ENCODE data around the gene PPP1R11.
A peak's percentile ranks its signal among the peaks of the same experiment; 100 is the strongest.

PPP1R11 gene

GRCh38 chr6:30102414-30102969 is 35.5 kb downstream of the PPP1R11 start:
- TF ChIP-seq ZFP30 (CRISPR knock-in tag; IDR thresholded peaks at IDR 0.05) (no peak), ARNTL (CRISPR knock-in tag; IDR thresholded peaks at IDR 0.05; ENCODE audit: borderline replicate concordance, low read depth) (no peak), TCF4 (CRISPR knock-in tag; IDR thresholded peaks at IDR 0.05; ENCODE audit: borderline replicate concordance) (no peak), GLIS3 (CRISPR knock-in tag; IDR thresholded peaks at IDR 0.05) (no peak), ZNF8 (CRISPR knock-in tag; IDR thresholded peaks at IDR 0.05) (no peak), CSDC2 (CRISPR knock-in tag; IDR thresholded peaks at IDR 0.05) (no peak), SNAI2 (CRISPR knock-in tag; IDR thresholded peaks at IDR 0.05) (no peak), TSHZ2 (CRISPR knock-in tag; IDR thresholded peaks at IDR 0.05) (no peak), PATZ1 (CRISPR knock-in tag; IDR thresholded peaks at IDR 0.05; ENCODE audit: borderline replicate concordance) (no peak), CREB5 (CRISPR knock-in tag; IDR thresholded peaks at IDR 0.05; ENCODE audit: low read depth) (no peak), ESRRG (CRISPR knock-in tag; IDR thresholded peaks at IDR 0.05) (no peak), TOX (CRISPR knock-in tag; IDR thresholded peaks at IDR 0.05; ENCODE audit: borderline replicate concordance) (no peak), PPARA (CRISPR knock-in tag; IDR thresholded peaks at IDR 0.05; ENCODE audit: borderline replicate concordance) (no peak), ZNF70 (CRISPR knock-in tag; IDR thresholded peaks at IDR 0.05) (no peak), CSRNP3 (CRISPR knock-in tag; IDR thresholded peaks at IDR 0.05) (no peak), BACH2 (CRISPR knock-in tag; IDR thresholded peaks at IDR 0.05; ENCODE audit: borderline replicate concordance) (no peak)
- ATAC-seq, result no peak

- TF ChIP-seq ZNF8 (CRISPR knock-in tag; IDR thresholded peaks at IDR 0.05) (no peak), GLIS3 (CRISPR knock-in tag; IDR thresholded peaks at IDR 0.05) (no peak), PPARA (CRISPR knock-in tag; IDR thresholded peaks at IDR 0.05; ENCODE audit: borderline replicate concordance) (no peak), CSDC2 (CRISPR knock-in tag; IDR thresholded peaks at IDR 0.05) (no peak), POU6F1 (CRISPR knock-in tag; IDR thresholded peaks at IDR 0.05; ENCODE audit: borderline replicate concordance, low read depth) (no peak), SNAI2 (CRISPR knock-in tag; IDR thresholded peaks at IDR 0.05) (no peak), OSR1 (CRISPR knock-in tag; IDR thresholded peaks at IDR 0.05) (no peak), TSHZ2 (CRISPR knock-in tag; IDR thresholded peaks at IDR 0.05) (no peak), ZFP3 (CRISPR knock-in tag; IDR thresholded peaks at IDR 0.05) (no peak), ARNTL (CRISPR knock-in tag; IDR thresholded peaks at IDR 0.05; ENCODE audit: borderline replicate concordance, low read depth) (no peak)
- ATAC-seq, result peak; percentile 86
Measured at GRCh38 chr6:30102970-30103871, 36.2 kb downstream of the PPP1R11 start.
